HEK293 (cell line): ENCODE results near the gene SCAMP2.

ENCODE experiments used
- CTCF ChIA-PET: fragments of 350-600 bp; formaldehyde crosslinking; extraction: SDS; loops from one replicate; lab custom pipeline; 2021; ENCODE audit warnings: antibody characterized with exemption; lab: Yijun Ruan, JAX
- POLR2A ChIA-PET: fragments of 300-600 bp; formaldehyde crosslinking; extraction: SDS; loops from one replicate; lab custom pipeline; 2020; ENCODE audit warnings: antibody characterized with exemption, inconsistent platforms; lab: Yijun Ruan, JAX
- H3K27ac ChIP-seq: fragments of 200-500 bp; sonication (Bioruptor generic); 2 replicates; pipeline ENCODE4 v1.5.1; 2014; ENCODE audit warnings: low read depth, low read length, control low read depth, inconsistent platforms; ENCODE audit errors: extremely low read depth
- H3K36me3 ChIP-seq, 2 experiments: fragments of 200-500 bp in 1 of 2; sonication (Bioruptor generic) in 1 of 2; 1 replicate in 1 of 2; 2 replicates in 1 of 2; pipeline ENCODE4 v1.5.1; 2014 to 2017; ENCODE audit warnings: inconsistent platforms in 2 of 2, low read length in 2 of 2; ENCODE audit not compliant: control insufficient read depth in 2 of 2, insufficient read depth in 1 of 2
- H3K4me1 ChIP-seq: fragments of 200-500 bp; sonication (Bioruptor generic); 2 replicates; pipeline ENCODE4 v1.5.1; 2014; ENCODE audit warnings: mild to moderate bottlenecking, low read length, inconsistent platforms; ENCODE audit not compliant: control insufficient read depth, insufficient read depth
- H3K4me3 ChIP-seq: 2 replicates; pipeline ENCODE4 v1.5.1; 2011; ENCODE audit warnings: low read depth, mild to moderate bottlenecking, control low read depth, low read length, moderate library complexity
- H3K9me3 ChIP-seq: fragments of 200-500 bp; sonication (Bioruptor generic); 2 replicates; pipeline ENCODE4 v1.5.1; 2014; ENCODE audit warnings: low read depth, low read length, inconsistent platforms; ENCODE audit not compliant: control insufficient read depth, insufficient read depth
- HOXC10 ChIP-seq: sonication (generic); formaldehyde crosslinking; IDR thresholded peaks from 2 replicates; pipeline ENCODE4 v1.8.1; 2023; ENCODE audit warnings: mild to moderate bottlenecking, missing genetic modification reagents
- REST ChIP-seq: fragments of 450-650 bp; formaldehyde crosslinking; IDR thresholded peaks from 2 replicates; pipeline ENCODE4 v1.5.1; 2016; ENCODE audit warnings: missing biosample characterization, missing genetic modification characterization
- ZBTB17 ChIP-seq: fragments of 450-650 bp; formaldehyde crosslinking; IDR thresholded peaks from 2 replicates; pipeline ENCODE4 v1.5.1; 2016; ENCODE audit warnings: missing biosample characterization, missing genetic modification characterization
- ZBTB20 ChIP-seq: fragments of 450-650 bp; formaldehyde crosslinking; IDR thresholded peaks from 2 replicates; pipeline ENCODE4 v1.5.1; 2016; ENCODE audit warnings: missing biosample characterization, missing genetic modification characterization
- ZFHX2 ChIP-seq: fragments of 450-650 bp; formaldehyde crosslinking; conservative IDR thresholded peaks from 2 replicates; pipeline ENCODE4 v1.5.1; 2016; ENCODE audit warnings: missing biosample characterization, missing genetic modification characterization
- ZIC2 ChIP-seq: fragments of 450-650 bp; formaldehyde crosslinking; IDR thresholded peaks from 2 replicates; pipeline ENCODE4 v1.5.1; 2016; ENCODE audit warnings: missing biosample characterization, missing genetic modification characterization
- ZNF121 ChIP-seq: fragments of 450-650 bp; formaldehyde crosslinking; IDR thresholded peaks from 2 replicates; pipeline ENCODE4 v1.5.1; 2016; ENCODE audit warnings: missing biosample characterization, missing genetic modification characterization
- ZNF24 ChIP-seq: fragments of 450-650 bp; formaldehyde crosslinking; IDR thresholded peaks from 2 replicates; pipeline ENCODE4 v1.5.1; 2016; ENCODE audit warnings: missing biosample characterization, missing genetic modification characterization
- ZNF324 ChIP-seq: fragments of 450-650 bp; formaldehyde crosslinking; IDR thresholded peaks from 2 replicates; pipeline ENCODE4 v1.5.1; 2016; ENCODE audit warnings: missing biosample characterization, missing genetic modification characterization
- ZNF354C ChIP-seq: fragments of 450-650 bp; formaldehyde crosslinking; IDR thresholded peaks from 2 replicates; pipeline ENCODE4 v1.5.1; 2016; ENCODE audit warnings: missing biosample characterization, missing genetic modification characterization, low read depth, borderline replicate concordance
- ZNF510 ChIP-seq: fragments of 450-650 bp; formaldehyde crosslinking; IDR thresholded peaks from 2 replicates; pipeline ENCODE4 v1.5.1; 2018; ENCODE audit warnings: mild to moderate bottlenecking, missing genetic modification characterization, missing biosample characterization; ENCODE audit not compliant: insufficient replicate concordance
- ZNF530 ChIP-seq: fragments of 450-650 bp; formaldehyde crosslinking; IDR thresholded peaks from 2 replicates; pipeline ENCODE4 v1.5.1; 2016; ENCODE audit warnings: low read depth, missing biosample characterization, missing genetic modification characterization
- ZNF555 ChIP-seq: fragments of 450-650 bp; formaldehyde crosslinking; conservative IDR thresholded peaks from 2 replicates; pipeline ENCODE4 v1.5.1; 2017; ENCODE audit warnings: missing biosample characterization, mild to moderate bottlenecking, missing genetic modification characterization, inconsistent platforms
- ZNF621 ChIP-seq: fragments of 450-650 bp; formaldehyde crosslinking; IDR thresholded peaks from 2 replicates; pipeline ENCODE4 v1.5.1; 2017; ENCODE audit warnings: missing biosample characterization, missing genetic modification characterization
- ZSCAN23 ChIP-seq: fragments of 450-650 bp; formaldehyde crosslinking; IDR thresholded peaks from 2 replicates; pipeline ENCODE4 v1.5.1; 2016; ENCODE audit warnings: missing biosample characterization, missing genetic modification characterization
- TF ChIP-seq, protein P1 (sequence below): fragments of 450-650 bp; formaldehyde crosslinking; IDR thresholded peaks from 2 replicates; pipeline ENCODE4 v1.5.1; 2016; ENCODE audit warnings: missing biosample characterization, missing genetic modification characterization
- TF ChIP-seq, protein P2 (sequence below): fragments of 450-650 bp; formaldehyde crosslinking; IDR thresholded peaks from 2 replicates; pipeline ENCODE4 v1.5.1; 2016; ENCODE audit warnings: missing biosample characterization, missing genetic modification characterization
- TF ChIP-seq, protein P3 (sequence below): fragments of 450-650 bp; formaldehyde crosslinking; IDR thresholded peaks from 2 replicates; pipeline ENCODE4 v1.5.1; 2017; ENCODE audit warnings: missing biosample characterization, mild to moderate bottlenecking, missing genetic modification characterization, moderate library complexity

Gene SCAMP2

DNA sequence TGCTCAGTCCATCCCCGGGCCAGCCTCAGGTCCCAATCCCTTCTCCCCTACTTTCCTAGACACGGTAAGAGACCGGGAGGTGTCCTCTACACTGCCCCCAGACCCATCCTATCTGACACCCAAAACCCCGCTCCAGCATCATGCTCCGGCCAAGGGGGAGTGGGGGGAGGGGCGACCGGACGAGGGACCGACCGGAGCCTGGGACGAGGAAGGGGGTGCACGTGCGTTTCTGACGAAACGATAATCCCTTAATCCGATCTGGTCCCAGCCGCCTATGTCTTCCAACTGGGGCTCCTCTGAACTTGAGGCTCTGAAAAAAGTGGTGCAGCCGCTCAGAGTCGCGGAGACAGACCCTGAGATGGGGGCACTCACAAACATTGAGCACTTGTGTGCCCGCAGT, 46.2 kb downstream of the SCAMP2 start:
- Histone ChIP-seq H3K4me3 (no peak overlapping the region), H3K4me1 (0 out of 2 replicates have a peak, but pooled peaks cover 2% of the 10 kb centered on the region), H3K36me3 (no peaks in the 10 kb centered on the region), H3K27ac (no peak overlapping the region), H3K9me3 (no peaks in the 10 kb centered on the region)
- POLR2A ChIA-PET, result no interaction called here
- CTCF ChIA-PET, result interaction anchor here (0.6 to 8.3 kb wide), 9 partner anchors 9 to 605 kb away, joined by 3 to 63 read pairs (median 4); partner anchors contain the start of gene ULK3
- TF ChIP-seq ZNF621 (tag by site-specific recombination) (no peak), ZNF555 (no peak), ZNF324 (tag by site-specific recombination) (no peak), ZIC2 (tag by site-specific recombination) (no peak), ZNF24 (tag by site-specific recombination) (no peak), ZBTB20 (tag by site-specific recombination) (no peak), HOXC10 (no peak), ZNF121 (no peak), ZNF510 (no peak), ZBTB17 (tag by site-specific recombination) (no peak), ZNF530 (tag by site-specific recombination) (no peak), ZNF354C (no peak)
- TF ChIP-seq, protein P1, sequence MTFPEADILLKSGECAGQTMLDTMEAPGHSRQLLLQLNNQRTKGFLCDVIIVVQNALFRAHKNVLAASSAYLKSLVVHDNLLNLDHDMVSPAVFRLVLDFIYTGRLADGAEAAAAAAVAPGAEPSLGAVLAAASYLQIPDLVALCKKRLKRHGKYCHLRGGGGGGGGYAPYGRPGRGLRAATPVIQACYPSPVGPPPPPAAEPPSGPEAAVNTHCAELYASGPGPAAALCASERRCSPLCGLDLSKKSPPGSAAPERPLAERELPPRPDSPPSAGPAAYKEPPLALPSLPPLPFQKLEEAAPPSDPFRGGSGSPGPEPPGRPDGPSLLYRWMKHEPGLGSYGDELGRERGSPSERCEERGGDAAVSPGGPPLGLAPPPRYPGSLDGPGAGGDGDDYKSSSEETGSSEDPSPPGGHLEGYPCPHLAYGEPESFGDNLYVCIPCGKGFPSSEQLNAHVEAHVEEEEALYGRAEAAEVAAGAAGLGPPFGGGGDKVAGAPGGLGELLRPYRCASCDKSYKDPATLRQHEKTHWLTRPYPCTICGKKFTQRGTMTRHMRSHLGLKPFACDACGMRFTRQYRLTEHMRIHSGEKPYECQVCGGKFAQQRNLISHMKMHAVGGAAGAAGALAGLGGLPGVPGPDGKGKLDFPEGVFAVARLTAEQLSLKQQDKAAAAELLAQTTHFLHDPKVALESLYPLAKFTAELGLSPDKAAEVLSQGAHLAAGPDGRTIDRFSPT (tag by site-specific recombination), result no peak
- TF ChIP-seq, protein P2, sequence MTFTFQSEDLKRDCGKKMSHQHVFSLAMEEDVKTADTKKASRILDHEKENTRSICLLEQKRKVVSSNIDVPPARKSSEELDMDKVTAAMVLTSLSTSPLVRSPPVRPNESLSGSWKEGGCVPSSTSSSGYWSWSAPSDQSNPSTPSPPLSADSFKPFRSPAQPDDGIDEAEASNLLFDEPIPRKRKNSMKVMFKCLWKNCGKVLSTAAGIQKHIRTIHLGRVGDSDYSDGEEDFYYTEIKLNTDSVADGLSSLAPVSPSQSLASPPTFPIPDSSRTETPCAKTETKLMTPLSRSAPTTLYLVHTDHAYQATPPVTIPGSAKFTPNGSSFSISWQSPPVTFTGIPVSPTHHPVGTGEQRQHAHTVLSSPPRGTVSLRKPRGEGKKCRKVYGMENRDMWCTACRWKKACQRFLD (tag by site-specific recombination), result no peak
- TF ChIP-seq, protein P3, sequence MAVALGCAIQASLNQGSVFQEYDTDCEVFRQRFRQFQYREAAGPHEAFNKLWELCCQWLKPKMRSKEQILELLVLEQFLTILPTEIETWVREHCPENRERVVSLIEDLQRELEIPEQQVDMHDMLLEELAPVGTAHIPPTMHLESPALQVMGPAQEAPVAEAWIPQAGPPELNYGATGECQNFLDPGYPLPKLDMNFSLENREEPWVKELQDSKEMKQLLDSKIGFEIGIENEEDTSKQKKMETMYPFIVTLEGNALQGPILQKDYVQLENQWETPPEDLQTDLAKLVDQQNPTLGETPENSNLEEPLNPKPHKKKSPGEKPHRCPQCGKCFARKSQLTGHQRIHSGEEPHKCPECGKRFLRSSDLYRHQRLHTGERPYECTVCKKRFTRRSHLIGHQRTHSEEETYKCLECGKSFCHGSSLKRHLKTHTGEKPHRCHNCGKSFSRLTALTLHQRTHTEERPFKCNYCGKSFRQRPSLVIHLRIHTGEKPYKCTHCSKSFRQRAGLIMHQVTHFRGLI (tag by site-specific recombination), result no peak

- Histone ChIP-seq H3K27ac (no peak within 1 kb of the TSS), H3K36me3 (no peaks in the 10 kb centered on the region), H3K4me1 (0 out of 2 replicates have a peak, but pooled peaks cover 2% of the 10 kb centered on the region), H3K4me3 (no peak within 1 kb of the TSS), H3K9me3 (no peaks in the 10 kb centered on the region)
- no peak for TF ChIP-seq ZSCAN23
- peak; percentile 83 for TF ChIP-seq REST (tag by site-specific recombination)
- TF ChIP-seq ZFHX2 (tag by site-specific recombination), result 0 out of 2 replicates have a peak, but pooled peaks have one; percentile 3
- POLR2A ChIA-PET, result no interaction called here
- CTCF ChIA-PET, result interaction anchor here (0.6 to 8.3 kb wide), 6 partner anchors 9 to 205 kb away, joined by 3 to 63 read pairs (median 4); partner anchors contain the start of gene ULK3
Measured at GRCh38 chr15:74826364-74826819, 46.8 kb downstream of the SCAMP2 start, which contains the start of gene CPLX3. TSS of gene CPLX3 (plus strand) at chr15:74826627. CDS start at chr15:74826704, 77 bp downstream.
